Glomerular visceral epithelial cell (primary cell): ENCODE results near the gene CORT.
"Not testable (repeated sequence)": the region's sequence is repeated elsewhere in the genome, so short reads cannot be mapped to it uniquely, and the experiment has no call there.

ENCODE experiments used
- DNase-seq: peaks from one replicate; pipeline ENCODE4 v3.0.0-alpha.2; 2016; ENCODE audit errors: extremely low spot score

Gene CORT, protein sequence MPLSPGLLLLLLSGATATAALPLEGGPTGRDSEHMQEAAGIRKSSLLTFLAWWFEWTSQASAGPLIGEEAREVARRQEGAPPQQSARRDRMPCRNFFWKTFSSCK

GRCh38 chr1:10449751-10450150 is at the start of gene CORT:
TSS of gene CORT (plus strand) at chr1:10450031. CDS start at chr1:10450224, 193 bp downstream.
- no peak for DNase-seq

GRCh38 chr1:10401281-10401680 is 48.5 kb upstream of the CORT start:
- no peak for DNase-seq

DNA sequence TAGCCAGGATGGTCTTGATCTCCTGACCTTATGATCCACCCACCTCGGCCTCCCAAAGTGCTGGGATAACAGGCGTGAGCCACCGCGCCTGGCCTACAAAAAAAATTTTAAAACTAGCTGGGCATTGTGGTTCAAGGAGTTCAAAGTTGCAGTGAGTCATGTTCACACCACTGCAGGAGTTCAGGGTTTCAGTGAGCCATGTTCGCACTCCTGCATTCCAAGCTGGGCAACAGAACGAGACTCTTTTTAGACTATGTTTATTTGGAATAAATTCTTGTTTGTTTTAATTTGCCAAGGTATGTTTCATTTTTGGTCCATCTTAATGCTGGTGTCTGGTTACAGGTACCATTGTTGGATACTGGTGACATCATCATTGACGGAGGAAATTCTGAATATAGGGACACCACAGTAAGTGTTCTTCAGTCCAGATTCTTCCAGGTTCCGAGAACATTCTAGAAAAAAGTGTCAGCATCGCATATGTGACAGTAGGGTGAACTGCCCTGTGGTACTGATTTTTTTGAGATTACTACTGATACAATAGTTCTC is 47.0 kb upstream of the CORT start:
- peak; percentile 18 for DNase-seq

DNA sequence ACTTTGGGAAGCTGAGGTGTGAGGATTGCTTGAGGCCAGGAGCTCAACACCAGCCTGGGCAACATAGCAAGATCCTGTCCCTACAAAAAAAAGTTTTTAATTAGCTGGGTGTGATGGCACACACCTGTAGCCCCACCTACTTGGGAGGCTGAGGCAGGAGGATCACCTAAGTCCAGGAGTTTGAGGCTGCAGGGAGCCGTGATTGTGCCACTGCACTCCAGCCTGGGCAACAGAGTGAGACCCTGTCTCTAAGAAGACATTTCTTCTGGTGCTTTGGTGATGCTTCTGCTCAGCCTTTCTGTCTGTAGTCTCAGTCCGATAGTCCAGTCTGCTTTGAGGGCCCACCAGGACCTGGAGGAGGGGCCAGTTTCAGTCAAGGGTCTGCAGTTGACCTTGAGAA is 42.6 kb upstream of the CORT start:
- DNase-seq, result no peak

GRCh38 chr1:10415211-10415930 is 34.5 kb upstream of the CORT start:
- no peak for DNase-seq

DNA sequence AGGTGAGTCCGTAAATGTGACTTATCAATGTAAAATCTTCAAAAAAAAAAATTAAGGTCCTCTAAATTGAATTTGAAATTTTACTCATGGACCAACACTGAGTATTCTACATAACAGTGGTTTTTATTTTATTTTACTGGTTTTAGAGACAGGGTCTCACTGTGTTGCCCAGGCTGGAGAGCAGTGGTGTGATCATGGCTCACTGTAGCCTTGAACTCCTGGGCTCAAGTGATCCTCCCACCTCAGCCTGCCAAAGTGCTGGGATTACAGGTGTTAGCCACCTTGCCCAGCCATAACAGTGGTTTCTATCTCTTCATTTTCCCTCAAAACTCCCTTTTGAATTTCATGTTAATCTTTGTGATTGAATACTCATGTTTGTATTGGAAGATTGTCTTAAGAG is 33.9 kb upstream of the CORT start:
- DNase-seq, result not testable (repeated sequence)

DNA sequence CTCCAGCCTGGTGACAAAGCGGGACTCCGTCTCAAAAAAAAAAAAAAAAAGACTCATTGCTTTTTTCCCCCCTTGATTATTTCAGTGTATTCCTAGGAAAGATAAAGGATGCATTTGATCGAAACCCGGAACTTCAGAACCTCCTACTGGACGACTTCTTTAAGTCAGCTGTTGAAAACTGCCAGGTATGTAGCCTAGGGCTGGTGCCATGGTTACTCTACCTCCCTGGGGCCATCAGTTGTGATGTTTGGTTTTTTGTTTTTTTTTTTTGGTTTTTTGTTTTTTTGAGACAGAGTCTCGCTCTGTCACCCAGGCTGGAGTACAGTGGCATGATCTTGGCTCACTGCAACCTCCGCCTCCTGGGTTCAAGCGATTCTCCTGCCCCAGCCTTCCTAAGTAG is 31.1 kb upstream of the CORT start:
- DNase-seq, result not testable (repeated sequence)

- DNase-seq, result no peak
Observed at GRCh38 chr1:10419351-10419750, 30.5 kb upstream of the CORT start.

- no peak for DNase-seq
Observed at GRCh38 chr1:10421637-10422036, 28.2 kb upstream of the CORT start.

GRCh38 chr1:10424034-10424433 is 25.8 kb upstream of the CORT start:
- no peak for DNase-seq

DNA sequence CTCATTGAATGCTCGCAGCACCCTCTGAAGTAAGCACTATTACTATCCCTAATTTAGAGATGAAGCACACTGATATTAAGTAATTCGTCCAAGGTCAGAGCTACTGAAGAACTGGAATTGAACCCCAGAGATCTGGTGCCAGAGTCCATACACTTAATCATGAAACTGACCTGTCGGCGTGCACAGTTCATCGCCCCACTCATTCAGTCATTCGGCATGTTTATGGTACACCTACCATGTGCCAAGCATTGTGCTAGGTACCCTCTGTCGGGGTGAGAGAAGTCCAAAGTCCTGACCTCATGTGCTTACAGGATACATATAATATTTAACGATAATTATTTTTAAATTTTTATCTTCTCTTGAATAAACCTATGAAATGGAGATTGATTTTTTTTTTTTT is 25.2 kb upstream of the CORT start:
- DNase-seq, result no peak

GRCh38 chr1:10425826-10426534 is 23.9 kb upstream of the CORT start:
- DNase-seq, result not testable (repeated sequence)

DNA sequence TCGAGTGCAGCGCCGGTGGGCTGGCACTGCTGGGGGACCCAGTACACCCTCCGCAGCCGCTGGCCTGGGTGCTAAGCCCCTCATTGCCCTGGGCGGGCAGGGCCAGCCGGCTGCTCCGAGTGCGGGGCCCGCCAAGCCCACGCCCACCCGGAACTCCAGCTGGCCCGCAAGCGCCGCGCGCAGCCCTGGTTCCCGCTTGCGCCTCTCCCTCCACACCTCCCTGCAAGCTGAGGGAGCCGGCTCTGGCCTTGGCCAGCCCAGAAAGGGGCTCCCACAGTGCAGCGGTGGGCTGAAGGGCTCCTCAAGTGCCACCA is 23.3 kb upstream of the CORT start:
- not testable (repeated sequence) for DNase-seq

- DNase-seq, result no peak
Observed at GRCh38 chr1:10428984-10429383, 20.8 kb upstream of the CORT start.

GRCh38 chr1:10429868-10430215 is 20.0 kb upstream of the CORT start:
- DNase-seq, result no peak

GRCh38 chr1:10430216-10431069 is 19.4 kb upstream of the CORT start, which contains the start of gene CENPS:
TSS of gene CENPS (plus strand) at chr1:10430433. CDS start at chr1:10430518, 85 bp downstream.
- peak; percentile 89 for DNase-seq

- no peak for DNase-seq
Observed at GRCh38 chr1:10431070-10431730, 18.6 kb upstream of the CORT start.

DNA sequence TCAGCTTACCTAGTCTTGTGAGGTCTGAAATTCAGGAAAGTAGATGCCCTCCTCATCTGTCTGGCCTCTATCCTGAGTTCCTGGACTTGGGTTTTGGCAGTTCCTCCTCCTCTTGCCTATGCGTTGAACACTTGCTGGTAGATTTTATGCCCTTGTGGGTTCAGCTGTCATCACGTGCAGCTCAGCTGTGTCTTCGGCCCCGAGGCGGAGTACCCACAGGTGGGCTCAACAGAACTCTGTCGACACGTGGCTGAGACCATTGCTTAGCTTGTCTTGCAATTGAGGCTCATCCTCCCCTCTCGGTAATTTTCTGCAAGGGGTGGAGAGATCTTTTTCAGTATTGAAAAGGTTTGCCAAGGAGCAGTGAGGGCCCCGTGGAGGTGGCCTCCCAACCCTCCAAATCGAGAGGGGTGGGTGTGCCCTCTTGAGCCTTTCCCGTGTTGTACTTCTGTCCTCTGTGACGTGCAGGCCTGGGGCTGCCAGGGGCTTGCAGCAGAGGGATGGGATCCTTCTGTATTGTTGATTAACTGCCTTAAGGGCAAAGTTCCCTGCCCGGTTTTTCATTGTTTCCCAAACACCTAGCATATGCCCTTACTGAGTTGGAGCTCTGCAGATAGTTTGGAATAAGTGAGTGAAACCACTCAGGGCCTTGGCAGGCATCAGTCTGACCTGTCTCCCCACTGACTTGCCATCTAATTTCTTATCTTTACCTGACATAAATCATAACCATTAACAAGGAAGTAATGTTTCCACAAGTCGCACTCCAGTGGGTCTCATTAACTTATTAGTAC is 16.7 kb upstream of the CORT start:
- DNase-seq, result no peak

GRCh38 chr1:10433790-10434189 is 16.0 kb upstream of the CORT start:
- DNase-seq, result peak; percentile 10

GRCh38 chr1:10434590-10434989 is 15.2 kb upstream of the CORT start:
- no peak for DNase-seq

- DNase-seq, result no peak
Observed at GRCh38 chr1:10437052-10437451, 12.8 kb upstream of the CORT start.
